ENCODE data around the gene KCNQ5. TPM values are rescaled to one million over a fixed set of nuclear protein-coding genes. Genes with fewer than 3 reads are reported as not detected.

KCNQ5 gene
- total RNA-seq (2021; ENCODE audit: unreplicated experiment) (9.4 TPM), Bru-seq, nascent RNA (percentile 69 among the genes with signal in this experiment), BruChase-seq, experiment 1, labeled RNA remaining after a 2-hour chase (percentile 79 among the genes with signal in this experiment), BruChase-seq, experiment 2, labeled RNA remaining after a 6-hour chase (percentile 66 among the genes with signal in this experiment)
- 4.7 TPM for polyA plus RNA-seq (2012; ENCODE audit: insufficient read length)
- long read RNA-seq, partial matches to known transcripts: 0 of 7 reads
- long read RNA-seq, other reads (novel, unspliced or antisense): 7 of 7 reads

- DNase-seq (ENCODE audit: low read depth, low spot score): no peak
- no peaks in the 10 kb centered on the region; the same call in 1 of the 2 replicates for H3K27me3 ChIP-seq (ENCODE audit: control insufficient read depth, insufficient read depth, low read length)
- 0 out of 2 replicates have a peak, but pooled peaks have one; percentile 63 for TF ChIP-seq SIN3A (IDR thresholded peaks at IDR 0.05; ENCODE audit: borderline replicate concordance, insufficient read depth, low read depth, low read length)
- TF ChIP-seq POLR2AphosphoS5 (IDR thresholded peaks at IDR 0.05; ENCODE audit: low read depth, low read length): no peak
- no peak for TF ChIP-seq TCF7L2 (IDR thresholded peaks at IDR 0.05; ENCODE audit: low read depth, low read length)
- TF ChIP-seq CTCF (IDR thresholded peaks at IDR 0.05): no peak
- 0 out of 4 replicates have a peak, but pooled peaks of 1 of the 2 experiments have one; percentile 20 for TF ChIP-seq REST (IDR thresholded peaks at IDR 0.05; ENCODE audit: insufficient read depth in 1 of 2, low read depth in 2 of 2, low read length in 1 of 2)
- no peaks in the 10 kb centered on the region for H3K9me3 ChIP-seq (ENCODE audit: control insufficient read depth, insufficient read depth, low read depth, low read length)
- H3K4me1 ChIP-seq (ENCODE audit: control insufficient read depth, insufficient read depth, low read length): peaks cover 28% of the 10 kb centered on the region
- ATAC-seq: peak; percentile 63
- ChIA-PET CTCF (interaction anchor here (1.0 kb wide), 1 partner anchor 508 kb away, joined by 3 read pairs; no protein-coding TSS in a partner anchor), POLR2A (interaction anchor here (0.7 kb wide), 1 partner anchor 10 kb away, joined by 5 read pairs; no protein-coding TSS in a partner anchor)
- H3K36me3 ChIP-seq (ENCODE audit: control insufficient read depth, insufficient read depth, low read length): no peaks in the 10 kb centered on the region
- peak within 1 kb of the TSS; percentile 86 for H3K27ac ChIP-seq (ENCODE audit: low read length)
- in situ Hi-C loops (cut with HindIII; ENCODE audit: low pct_unique_long_range_greater_than_20kb, low sequenced_read_pairs) (no loop called here), intact Hi-C loops (cut with micrococcal nuclease; ENCODE audit: unreplicated experiment) (no loop called here)
- no TSS peak for BruUV-seq (replicated peaks)
- peak within 1 kb of the TSS; percentile 71 to 92 for H3K4me3 ChIP-seq (ENCODE audit: low read depth in 2 of 2, low read length in 2 of 2)
Measured at GRCh38 chr6:72621291-72622093, at the start of gene KCNQ5. Gene KCNQ5 (plus strand): TSS chr6:72622064.

GRCh38 chr6:72579865-72580264, 42.0 kb upstream of the KCNQ5 start:
- intact Hi-C loops (cut with micrococcal nuclease; ENCODE audit: unreplicated experiment): loop anchor here (5.0 kb wide), 1 partner anchor 168 kb away; no protein-coding TSS in a partner anchor
- no peaks in the 10 kb centered on the region for H3K36me3 ChIP-seq (ENCODE audit: control insufficient read depth, insufficient read depth, low read length)
- in situ Hi-C loops (cut with HindIII; ENCODE audit: low pct_unique_long_range_greater_than_20kb, low sequenced_read_pairs): no loop called here
- TF ChIP-seq SIN3A (IDR thresholded peaks at IDR 0.05; ENCODE audit: borderline replicate concordance, insufficient read depth, low read depth, low read length) (no peak), REST (IDR thresholded peaks at IDR 0.05; ENCODE audit: insufficient read depth in 1 of 2, low read depth in 2 of 2, low read length in 1 of 2) (no peak), CTCF (IDR thresholded peaks at IDR 0.05) (no peak), TCF7L2 (IDR thresholded peaks at IDR 0.05; ENCODE audit: low read depth, low read length) (no peak), POLR2AphosphoS5 (IDR thresholded peaks at IDR 0.05; ENCODE audit: low read depth, low read length) (no peak)
- ChIA-PET POLR2A (no interaction called here), CTCF (interaction anchor here (1.5 kb wide), 1 partner anchor 168 kb away, joined by 17 read pairs; no protein-coding TSS in a partner anchor)
- H3K27me3 ChIP-seq (ENCODE audit: control insufficient read depth, insufficient read depth, low read length): no peaks in the 10 kb centered on the region
- H3K4me1 ChIP-seq (ENCODE audit: control insufficient read depth, insufficient read depth, low read length): no peaks in the 10 kb centered on the region
- no peak overlapping the region for H3K4me3 ChIP-seq (ENCODE audit: low read depth in 2 of 2, low read length in 2 of 2)
- DNase-seq (ENCODE audit: low read depth, low spot score): no peak
- ATAC-seq: no peak
- no TSS peak for BruUV-seq (replicated peaks)
- no peak overlapping the region for H3K27ac ChIP-seq (ENCODE audit: low read length)
- H3K9me3 ChIP-seq (ENCODE audit: control insufficient read depth, insufficient read depth, low read depth, low read length): no peaks in the 10 kb centered on the region

Data from Panc1 (cell line).